ENCODE data around the gene FXYD2.
A peak's percentile ranks its signal among the peaks of the same experiment; 100 is the strongest.
"Not testable (repeated sequence)": the region's sequence is repeated elsewhere in the genome, so short reads cannot be mapped to it uniquely, and the experiment has no call there.

FXYD2 gene

GRCh38 chr11:117820071-117820470, 4.5 kb downstream of the FXYD2 start:
- no peak for DNase-seq

DNA sequence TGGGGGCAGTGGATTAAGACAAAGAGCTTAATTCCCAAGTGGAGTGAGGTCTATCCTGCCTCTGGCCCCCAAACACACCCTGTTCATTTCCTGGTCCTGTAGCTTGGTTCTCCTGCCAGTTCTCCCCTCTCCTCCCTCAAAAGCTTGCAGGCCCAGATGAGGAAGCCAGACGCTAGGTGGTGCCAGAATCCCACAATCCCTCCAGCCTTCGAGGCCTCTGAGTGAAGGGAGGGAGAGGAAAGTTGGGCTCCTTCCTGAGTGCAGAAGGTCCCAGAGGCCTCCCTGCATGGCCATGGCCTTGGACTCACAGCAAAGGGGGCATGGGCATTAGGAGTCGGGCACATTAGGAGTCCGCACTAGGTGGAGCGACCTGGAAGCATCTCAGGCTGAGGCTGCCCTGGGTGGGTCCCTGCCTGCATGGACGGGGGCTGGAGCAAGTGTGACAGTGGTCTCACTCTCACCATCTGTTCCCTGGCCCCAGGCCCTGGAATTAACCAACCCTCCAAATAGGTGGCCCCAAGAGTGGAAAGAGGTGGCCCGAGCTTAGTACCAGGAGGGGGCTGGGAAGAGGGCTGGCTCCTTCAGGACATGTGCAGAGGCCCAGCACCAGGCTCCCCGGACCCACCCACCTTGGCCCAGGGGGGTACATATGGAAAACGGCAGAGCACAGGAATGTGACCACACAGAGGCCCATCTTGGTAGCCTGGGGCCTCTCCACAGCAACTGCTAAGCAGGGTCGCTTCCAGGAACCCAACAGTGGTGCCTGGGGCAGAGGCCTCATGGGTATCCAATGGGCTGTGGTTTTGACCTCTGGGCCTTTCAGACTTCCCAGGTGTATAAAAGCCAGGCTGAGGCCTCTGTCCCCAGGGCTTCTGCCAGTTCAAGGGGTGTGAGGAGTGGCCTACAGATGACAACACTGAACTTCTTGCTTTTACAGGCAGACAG, 5.2 kb downstream of the FXYD2 start:
- no peak for DNase-seq

- no peak for DNase-seq
Observed at GRCh38 chr11:117818041-117818873, 6.3 kb downstream of the FXYD2 start.

GRCh38 chr11:117817368-117818040, 7.0 kb downstream of the FXYD2 start:
- peak; percentile 53 to 86 (median 74) for DNase-seq

- peak in 1 of 6 experiments; percentile 27 for DNase-seq
Observed at GRCh38 chr11:117816846-117817367, 7.6 kb downstream of the FXYD2 start.

- DNase-seq = no peak
Observed at GRCh38 chr11:117816151-117816741, 8.3 kb downstream of the FXYD2 start.

DNA sequence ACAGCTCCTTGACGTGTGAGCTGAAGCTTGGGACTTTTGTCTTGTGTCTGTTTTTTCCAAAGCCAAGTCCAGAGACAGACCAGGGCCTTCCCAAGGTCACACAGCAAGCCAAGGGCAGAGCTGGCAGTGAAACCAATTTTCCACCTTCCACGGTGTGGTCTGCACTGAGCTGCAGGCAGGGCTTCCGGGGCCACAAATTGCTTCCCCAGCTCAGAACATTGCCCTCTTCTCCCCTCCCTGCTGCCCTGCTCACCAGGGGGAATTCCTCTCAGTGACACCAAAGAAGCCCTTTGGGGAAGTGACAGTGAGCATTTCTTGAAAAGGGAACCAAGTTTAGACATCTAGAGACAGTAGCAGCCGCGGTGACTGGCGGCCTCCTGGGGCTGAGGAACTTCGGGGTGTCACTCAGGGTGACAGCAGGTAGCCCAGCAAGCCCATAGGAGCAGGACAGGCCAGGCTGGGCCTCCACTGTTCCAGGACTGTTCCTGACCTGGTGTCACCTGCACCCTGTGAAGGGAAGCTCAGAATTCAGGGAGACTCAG, 9.2 kb downstream of the FXYD2 start:
- peak; percentile 51 to 74 (median 67) for DNase-seq

DNA sequence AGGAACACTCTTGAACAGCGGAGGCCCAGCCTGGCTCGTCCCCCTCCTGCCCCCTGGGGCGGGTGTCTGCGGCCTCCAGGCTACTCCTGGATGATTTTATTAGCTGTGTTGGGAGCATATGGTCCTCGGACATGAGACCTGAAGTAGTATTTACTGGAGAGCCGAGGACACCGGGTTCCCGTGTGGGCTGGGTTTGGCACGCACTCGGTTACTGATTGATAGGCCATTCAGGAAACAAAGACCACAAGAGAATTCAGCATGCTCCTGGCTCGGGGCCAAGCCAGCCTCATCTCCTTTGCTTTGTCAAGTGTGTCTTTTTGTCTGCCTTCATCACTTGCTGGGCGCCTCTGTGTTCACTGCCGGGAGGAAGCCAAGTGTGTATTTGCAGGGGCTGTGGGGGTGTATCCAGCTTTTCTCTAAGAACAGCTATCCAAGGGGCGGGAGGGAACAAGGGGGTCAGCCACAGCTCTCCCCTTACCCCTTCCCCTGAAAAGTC, 9.7 kb downstream of the FXYD2 start:
- peak; percentile 56 to 83 (median 70) for DNase-seq

- DNase-seq = no peak
Observed at GRCh38 chr11:117814204-117814765, 10.3 kb downstream of the FXYD2 start.

DNA sequence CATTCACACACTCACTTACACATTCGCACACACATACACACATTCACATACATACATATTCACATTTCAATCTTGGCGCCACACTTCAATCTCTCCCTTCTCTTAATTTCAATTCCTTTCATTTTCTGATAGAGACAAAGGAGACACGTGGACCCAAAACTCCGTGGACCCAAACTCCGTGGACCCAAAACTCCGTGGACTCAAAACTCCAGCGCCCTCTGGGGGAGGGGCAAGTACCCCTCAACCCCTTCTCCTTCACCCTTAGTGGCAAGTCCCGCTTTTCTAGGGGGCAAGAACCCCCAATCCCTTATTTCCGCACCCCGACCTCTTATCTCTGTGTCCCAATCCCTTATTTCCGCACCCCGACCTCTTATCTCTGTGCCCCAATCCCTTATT, 14.5 kb downstream of the FXYD2 start:
- DNase-seq = not testable (repeated sequence)

GRCh38 chr11:117809236-117810055, 15.1 kb downstream of the FXYD2 start:
- peak in 3 of 6 experiments; percentile 23 to 35 (median 26) for DNase-seq

GRCh38 chr11:117808784-117809183, 15.8 kb downstream of the FXYD2 start:
- no peak for DNase-seq

DNA sequence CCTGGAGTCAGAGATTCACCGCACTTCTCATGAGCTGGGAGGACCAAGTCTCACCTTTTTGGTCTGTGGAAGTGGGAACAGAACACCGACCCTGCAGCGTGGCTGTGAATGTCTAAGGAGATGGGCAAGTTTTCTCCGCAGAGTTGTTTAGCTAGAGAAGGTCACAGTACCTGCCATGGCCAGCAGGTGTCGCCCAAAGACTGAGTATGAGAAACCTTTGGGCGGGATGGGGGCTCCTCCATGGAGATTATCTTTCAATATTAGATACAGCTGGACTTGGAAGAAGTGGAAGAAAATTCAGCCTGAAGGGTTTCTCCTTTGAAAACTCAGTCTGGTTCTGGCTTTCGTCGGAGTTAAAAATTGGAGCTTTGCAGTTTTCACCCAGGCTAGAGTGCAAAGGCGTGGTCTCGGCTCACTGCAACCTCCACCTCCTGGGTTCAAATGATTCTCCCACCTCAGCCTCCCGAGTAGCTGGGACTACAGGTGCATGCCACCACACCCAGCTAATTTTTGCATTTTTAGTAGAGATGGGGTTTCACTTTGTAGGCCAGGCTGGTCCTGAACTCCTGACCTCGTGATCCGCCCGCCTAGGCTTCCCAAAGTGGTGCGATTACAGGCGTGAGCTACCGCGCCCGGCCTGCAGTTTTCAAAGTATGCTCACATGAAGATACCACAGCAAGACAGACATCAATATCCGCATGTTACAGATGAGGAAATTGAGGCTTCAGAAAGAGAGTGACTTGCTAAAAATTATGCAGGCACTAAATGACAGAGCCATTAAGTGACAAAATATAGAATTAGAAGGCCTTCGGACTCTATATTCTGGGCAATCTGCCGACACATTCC, 16.8 kb downstream of the FXYD2 start:
- DNase-seq = peak; percentile 18 to 72 (median 66)

GRCh38 chr11:117806846-117807245, 17.7 kb downstream of the FXYD2 start:
- DNase-seq = no peak

GRCh38 chr11:117805045-117805444, 19.5 kb downstream of the FXYD2 start:
- DNase-seq = no peak

DNA sequence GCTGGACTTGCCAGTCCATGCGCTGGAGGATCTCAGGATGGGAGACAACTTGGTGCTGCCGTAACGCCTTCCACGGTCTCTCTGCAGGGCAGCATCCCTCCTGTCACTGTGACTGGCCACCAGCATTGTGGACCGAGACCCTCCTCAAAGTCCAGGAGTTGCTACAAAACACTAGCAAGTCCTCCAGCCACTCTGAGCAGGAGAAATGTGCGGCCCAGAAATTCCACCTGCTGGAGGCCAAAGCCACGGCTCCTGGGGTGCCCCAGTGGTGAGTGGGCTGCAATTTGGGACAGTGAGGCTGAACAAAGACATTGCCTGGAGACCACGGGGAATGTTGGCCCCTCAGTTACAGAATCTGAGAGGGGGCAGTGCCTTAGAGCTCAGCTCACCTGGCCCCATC, 20.6 kb downstream of the FXYD2 start:
- no peak for DNase-seq

DNA sequence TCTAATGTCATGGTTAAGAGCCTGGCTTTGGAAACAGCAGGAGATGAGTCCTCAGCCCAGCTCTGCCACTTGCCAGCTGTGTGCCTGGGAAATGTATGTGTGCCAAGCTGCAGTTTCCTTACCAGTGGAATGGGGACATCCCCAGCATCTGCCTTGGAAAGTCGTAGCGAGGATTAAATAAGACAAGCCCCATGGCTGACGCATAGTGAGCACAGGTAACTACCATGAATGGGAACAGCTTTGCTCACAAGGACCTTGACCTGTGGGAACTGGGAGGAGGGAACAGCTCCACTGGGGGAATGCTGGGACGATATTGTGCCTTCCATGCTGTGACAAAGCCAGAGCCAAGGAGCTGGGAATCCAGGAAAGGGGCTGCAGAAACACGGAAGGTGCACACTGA, 24.9 kb downstream of the FXYD2 start:
- DNase-seq = no peak

DNA sequence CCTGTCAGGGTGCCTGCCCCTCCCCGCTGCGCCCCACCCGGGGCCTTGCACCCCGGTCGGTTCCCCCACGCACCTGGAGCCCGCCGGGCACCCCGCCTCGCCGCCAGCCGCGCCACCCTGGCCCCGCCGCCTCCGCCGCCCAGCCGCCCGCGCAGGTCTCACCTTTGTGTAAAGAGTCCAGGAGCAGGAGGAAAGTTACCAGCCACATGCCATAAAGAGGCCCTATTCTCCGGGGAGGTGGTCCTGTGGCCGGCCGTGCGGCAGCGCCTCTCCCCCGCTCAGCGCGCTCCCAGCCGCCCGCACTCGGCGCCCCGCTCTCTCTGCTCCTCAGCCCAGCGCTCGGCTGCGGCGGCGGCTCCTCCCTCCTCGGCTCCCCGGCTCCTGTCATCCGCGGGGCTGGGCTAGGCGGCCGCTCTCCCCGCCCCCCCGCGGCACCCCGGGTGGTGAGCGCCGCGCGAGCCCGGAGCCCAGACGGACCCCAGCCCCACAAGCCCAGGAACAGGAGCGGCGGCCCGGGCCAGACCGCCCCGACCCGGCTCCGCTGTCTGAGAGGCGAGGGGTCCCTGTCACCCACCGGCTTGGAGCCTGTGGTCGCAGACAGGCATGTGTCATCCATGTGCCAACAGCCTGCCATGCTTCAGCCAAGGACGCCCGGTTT, 27.5 kb downstream of the FXYD2 start, which contains the start of gene DSCAML1:
DSCAML1 (minus strand) TSS at position 345 of the 658 bp plus-strand sequence; CDS start at position 208, 137 bp downstream.
- DNase-seq = peak in 3 of 6 experiments; percentile 19 to 41 (median 34)

DNA sequence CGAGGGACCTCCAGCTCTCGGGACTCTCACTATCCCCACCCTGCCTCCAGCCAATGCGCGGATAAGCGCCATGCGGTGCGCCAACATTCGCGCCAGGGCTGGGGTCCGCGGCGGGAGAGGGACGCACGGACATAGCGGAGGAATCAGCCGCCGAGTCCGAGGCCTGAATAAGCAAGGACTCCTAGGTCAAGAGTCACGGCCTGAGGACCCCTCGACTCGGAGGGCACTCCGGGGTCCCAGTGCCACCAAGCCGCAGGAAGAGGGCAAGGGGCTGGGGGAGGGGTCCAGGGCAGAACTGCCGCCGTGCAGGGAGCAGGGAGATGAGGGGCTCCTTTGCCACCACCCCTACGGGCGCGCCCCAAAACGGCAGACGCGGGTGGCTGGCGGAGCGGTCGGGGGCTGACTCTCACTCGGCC, 28.1 kb downstream of the FXYD2 start:
- no peak for DNase-seq
